Hepatocyte (in vitro differentiated cells): ENCODE measurements around the gene PYGL. TPM values are rescaled to one million over a fixed set of nuclear protein-coding genes. Genes with fewer than 3 reads are reported as not detected.

Experiments
- DNase-seq: peaks from one replicate; pipeline ENCODE4 v3.0.0-alpha.2; 2016; ENCODE audit warnings: low spot score
- H2AFZ ChIP-seq: fragments of 200-600 bp; sonication (generic); 2 replicates; pipeline ENCODE4 v1.6.0; 2016; ENCODE audit warnings: antibody characterized with exemption, mild to moderate bottlenecking
- H3K27ac ChIP-seq: fragments of 200-600 bp; sonication (generic); 2 replicates; pipeline ENCODE4 v1.5.1; 2016; ENCODE audit warnings: mild to moderate bottlenecking
- H3K27me3 ChIP-seq: fragments of 200-600 bp; sonication (generic); 2 replicates; pipeline ENCODE4 v1.6.1; 2016
- H3K36me3 ChIP-seq: fragments of 200-600 bp; sonication (generic); replicated peaks from 2 replicates; pipeline ENCODE4 v1.5.1; 2016; ENCODE audit warnings: low read depth; ENCODE audit not compliant: insufficient read depth
- H3K4me1 ChIP-seq: fragments of 200-600 bp; sonication (generic); 2 replicates; pipeline ENCODE4 v1.5.1; 2016; ENCODE audit warnings: mild to moderate bottlenecking, moderate library complexity; ENCODE audit not compliant: insufficient read depth
- H3K4me2 ChIP-seq: fragments of 200-600 bp; sonication (generic); 2 replicates; pipeline ENCODE4 v1.6.0; 2016
- H3K4me3 ChIP-seq: fragments of 200-600 bp; sonication (generic); 2 replicates; pipeline ENCODE4 v1.5.1; 2016; ENCODE audit warnings: mild to moderate bottlenecking
- H3K79me2 ChIP-seq: fragments of 200-600 bp; sonication (generic); 2 replicates; pipeline ENCODE4 v1.6.0; 2017; ENCODE audit warnings: mild to moderate bottlenecking
- H3K9me2 ChIP-seq: fragments of 200-600 bp; sonication (generic); replicated peaks from 2 replicates; pipeline ENCODE4 v1.6.0; 2017; ENCODE audit warnings: mild to moderate bottlenecking; ENCODE audit not compliant: insufficient read depth
- H3K9me3 ChIP-seq: fragments of 200-600 bp; sonication (generic); 2 replicates; pipeline ENCODE4 v1.5.1; 2016; ENCODE audit warnings: low read depth, mild to moderate bottlenecking
- H4K20me1 ChIP-seq: fragments of 200-600 bp; sonication (generic); 2 replicates; pipeline ENCODE4 v1.6.0; 2016; ENCODE audit warnings: mild to moderate bottlenecking; ENCODE audit not compliant: insufficient read depth, poor library complexity, severe bottlenecking
- EZH2 ChIP-seq: fragments of 200-600 bp; sonication (generic); IDR thresholded peaks from 2 replicates; pipeline ENCODE4 v1.6.1; 2016; ENCODE audit warnings: antibody characterized with exemption, mild to moderate bottlenecking, borderline replicate concordance
- EZH2phosphoT487 ChIP-seq: fragments of 200-600 bp; sonication (generic); IDR thresholded peaks from one replicate; pipeline ENCODE4 v1.6.1; 2018; ENCODE audit warnings: antibody characterized with exemption, mild to moderate bottlenecking, low read depth, moderate library complexity; ENCODE audit not compliant: unreplicated experiment, severe bottlenecking
- WGBS: methylation state at CpG from one replicate; pipeline ENCODE4 v1.1.6; 2016; ENCODE audit warnings: low lambda C conversion rate; ENCODE audit errors: missing lambda C conversion rate; 5-methylcytosine and 5-hydroxymethylcytosine counted together
- polyA plus RNA-seq: library from polyadenylated mRNA; unstranded; fragments of >200 nt; fragmentation: Nextera tagmentation; extraction: Ambion mirVana; gene quantifications from 2 replicates; pipeline ENCODE4 v1.2.1, GENCODE V29; 2016
- total RNA-seq: library from RNA; depleted of rRNA; stranded (reverse); fragments of >200 nt; gene quantifications from 2 replicates; pipeline ENCODE4 v1.2.3, GENCODE V29; 2014
- TF ChIP-seq, protein P1 (sequence below): fragments of 200-600 bp; sonication (generic); IDR thresholded peaks from 2 replicates; pipeline ENCODE4 v1.5.1; 2016; ENCODE audit warnings: antibody characterized with exemption, mild to moderate bottlenecking; ENCODE audit not compliant: poor library complexity

PYGL gene
- total and polyA plus RNA-seq, 2 experiments from 2014 or later: 37.9 to 51.6 TPM

DNA sequence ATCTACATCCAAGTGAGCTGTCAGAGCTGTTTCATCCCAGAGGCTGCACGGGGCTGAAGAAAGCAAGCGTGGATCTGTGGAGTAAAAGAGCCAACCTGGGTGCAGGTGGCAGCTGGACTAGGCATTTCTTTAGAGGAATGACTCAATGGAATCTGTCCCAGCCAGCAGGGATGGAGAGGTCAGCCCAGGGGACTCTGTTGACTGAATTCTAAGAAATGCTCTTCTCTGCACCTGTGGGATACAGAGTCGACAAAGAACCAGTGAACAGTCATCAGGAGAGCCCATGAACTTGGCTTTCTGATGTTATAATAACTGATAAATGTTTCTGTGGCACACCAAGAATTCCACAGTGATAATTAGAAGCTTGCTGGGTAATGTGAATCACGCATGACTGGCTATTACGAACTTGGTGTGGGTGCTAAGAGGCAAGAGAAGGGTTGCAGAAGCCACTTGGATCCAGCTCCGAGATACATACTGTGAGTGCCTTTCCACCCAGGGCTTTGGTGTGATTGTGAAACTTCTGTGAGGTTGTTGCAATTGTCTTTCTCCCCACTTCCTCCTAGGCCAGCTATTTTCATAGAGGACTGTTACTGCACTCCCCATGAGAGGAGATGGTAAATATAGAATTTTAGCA, 16.2 kb downstream of the PYGL start:
- Histone ChIP-seq H2AFZ (no peak overlapping the region), H3K36me3 (no peaks in the 10 kb centered on the region), H3K27me3 (no peaks in the 10 kb centered on the region), H3K9me2 (no peaks in the 10 kb centered on the region), H4K20me1 (no peaks in the 10 kb centered on the region), H3K9me3 (no peaks in the 10 kb centered on the region), H3K4me2 (no peak overlapping the region), H3K27ac (no peak overlapping the region), H3K79me2 (no peaks in the 10 kb centered on the region), H3K4me1 (no peaks in the 10 kb centered on the region), H3K4me3 (no peak overlapping the region)
- DNase-seq: no peak
- TF ChIP-seq, protein P1, sequence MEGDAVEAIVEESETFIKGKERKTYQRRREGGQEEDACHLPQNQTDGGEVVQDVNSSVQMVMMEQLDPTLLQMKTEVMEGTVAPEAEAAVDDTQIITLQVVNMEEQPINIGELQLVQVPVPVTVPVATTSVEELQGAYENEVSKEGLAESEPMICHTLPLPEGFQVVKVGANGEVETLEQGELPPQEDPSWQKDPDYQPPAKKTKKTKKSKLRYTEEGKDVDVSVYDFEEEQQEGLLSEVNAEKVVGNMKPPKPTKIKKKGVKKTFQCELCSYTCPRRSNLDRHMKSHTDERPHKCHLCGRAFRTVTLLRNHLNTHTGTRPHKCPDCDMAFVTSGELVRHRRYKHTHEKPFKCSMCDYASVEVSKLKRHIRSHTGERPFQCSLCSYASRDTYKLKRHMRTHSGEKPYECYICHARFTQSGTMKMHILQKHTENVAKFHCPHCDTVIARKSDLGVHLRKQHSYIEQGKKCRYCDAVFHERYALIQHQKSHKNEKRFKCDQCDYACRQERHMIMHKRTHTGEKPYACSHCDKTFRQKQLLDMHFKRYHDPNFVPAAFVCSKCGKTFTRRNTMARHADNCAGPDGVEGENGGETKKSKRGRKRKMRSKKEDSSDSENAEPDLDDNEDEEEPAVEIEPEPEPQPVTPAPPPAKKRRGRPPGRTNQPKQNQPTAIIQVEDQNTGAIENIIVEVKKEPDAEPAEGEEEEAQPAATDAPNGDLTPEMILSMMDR: no peak
- no peak for TF ChIP-seq EZH2
- no peak for TF ChIP-seq EZH2phosphoT487
- WGBS: 97% methylated on average over 6 of the region's 6 CpGs

DNA sequence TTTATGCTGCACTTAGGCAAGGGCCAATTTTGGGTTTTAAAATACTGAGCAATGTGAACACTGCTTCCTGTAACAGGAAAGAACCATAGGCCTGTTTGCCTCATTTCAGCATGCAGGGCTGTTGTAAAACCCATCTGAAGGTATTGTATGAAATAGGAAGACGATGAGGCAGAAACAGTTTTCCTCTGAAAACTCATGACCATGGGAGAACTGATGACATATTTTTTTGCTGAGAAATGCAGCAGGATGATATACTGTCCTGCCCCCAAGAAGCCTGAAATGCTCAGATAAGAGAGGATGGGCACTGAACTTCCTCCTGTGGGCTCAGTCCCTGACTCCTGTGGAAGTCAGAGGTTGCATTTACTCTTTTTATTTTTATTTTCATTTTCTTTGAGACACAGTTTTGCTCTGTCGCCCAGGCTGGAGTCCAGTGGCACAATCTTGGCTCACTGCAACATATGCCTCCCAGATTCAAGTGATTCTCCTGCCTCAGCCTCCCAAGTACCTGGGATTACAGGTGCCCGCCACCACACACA, 17.4 kb downstream of the PYGL start:
- Histone ChIP-seq H3K27ac (no peak overlapping the region), H2AFZ (no peak overlapping the region), H3K4me2 (no peak overlapping the region), H3K36me3 (no peaks in the 10 kb centered on the region), H3K27me3 (no peaks in the 10 kb centered on the region), H3K9me3 (no peaks in the 10 kb centered on the region), H3K4me3 (no peak overlapping the region), H3K4me1 (no peaks in the 10 kb centered on the region), H3K79me2 (no peaks in the 10 kb centered on the region), H4K20me1 (no peaks in the 10 kb centered on the region), H3K9me2 (no peaks in the 10 kb centered on the region)
- TF ChIP-seq EZH2phosphoT487 (no peak), EZH2 (no peak)
- TF ChIP-seq, protein P1: no peak
- no peak for DNase-seq
- 96% methylated on average over 3 of the region's 3 CpGs for WGBS

DNA sequence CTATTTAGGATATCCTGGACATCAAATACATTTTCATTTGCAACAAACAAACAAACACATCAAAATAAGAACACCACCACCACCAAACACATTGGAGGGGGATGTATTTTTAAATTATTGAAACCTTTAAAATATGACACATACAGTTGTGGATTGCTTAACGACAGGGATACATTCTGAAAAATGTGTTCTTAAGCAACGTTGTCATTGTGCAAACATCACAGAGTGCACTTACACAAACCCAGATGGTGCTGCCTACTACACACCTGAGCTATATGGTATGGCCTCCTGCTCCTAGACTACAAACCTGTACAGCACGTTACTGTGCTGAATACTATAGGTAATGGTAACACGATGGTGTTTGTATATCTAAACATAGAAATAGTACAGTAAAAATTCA, 19.4 kb downstream of the PYGL start:
- TF ChIP-seq, protein P1: no peak
- TF ChIP-seq EZH2phosphoT487 (no peak), EZH2 (no peak)
- Histone ChIP-seq H3K4me3 (no peak overlapping the region), H2AFZ (no peak overlapping the region), H4K20me1 (no peaks in the 10 kb centered on the region), H3K9me2 (no peaks in the 10 kb centered on the region), H3K36me3 (no peaks in the 10 kb centered on the region), H3K79me2 (no peaks in the 10 kb centered on the region), H3K4me2 (no peak overlapping the region), H3K27me3 (no peaks in the 10 kb centered on the region), H3K9me3 (no peaks in the 10 kb centered on the region), H3K27ac (no peak overlapping the region), H3K4me1 (peaks cover 8% of the 10 kb centered on the region)
- WGBS: 73% methylated on average over 4 of the region's 4 CpGs
- DNase-seq: no peak
